H9 (cell line): ENCODE measurements around the gene PMM2. TPM values are rescaled to one million over a fixed set of nuclear protein-coding genes. Genes with fewer than 3 reads are reported as not detected.
"Not testable (repeated sequence)": the region's sequence is repeated elsewhere in the genome, so short reads cannot be mapped to it uniquely, and the experiment has no call there.

Experiments used
- DNase-seq: peaks from one replicate; pipeline ENCODE4 v3.0.0-alpha.2; 2017
- H2AFZ ChIP-seq: one replicate; pipeline ENCODE4 v1.6.1; 2013; ENCODE audit warnings: mild to moderate bottlenecking, low read length, control low read depth, moderate library complexity
- H2AK5ac ChIP-seq: 2 replicates; pipeline ENCODE4 v1.6.1; 2013; ENCODE audit warnings: low read length, control low read depth, mixed read lengths; ENCODE audit not compliant: insufficient read length
- H2BK120ac ChIP-seq: one replicate; pipeline ENCODE4 v1.6.1; 2013; ENCODE audit warnings: low read depth, mild to moderate bottlenecking, low read length, control low read depth, inconsistent platforms; ENCODE audit not compliant: poor library complexity, severe bottlenecking
- H2BK12ac ChIP-seq: 2 replicates; pipeline ENCODE4 v1.6.1; 2013; ENCODE audit warnings: low read length, control low read depth, mixed read lengths, low read depth; ENCODE audit not compliant: insufficient read length
- H2BK15ac ChIP-seq: 2 replicates; pipeline ENCODE4 v1.6.1; 2013; ENCODE audit warnings: low read depth, low read length, control low read depth
- H2BK20ac ChIP-seq: one replicate; pipeline ENCODE4 v1.6.1; 2013; ENCODE audit warnings: low read depth, mild to moderate bottlenecking, low read length, control low read depth, inconsistent platforms; ENCODE audit not compliant: poor library complexity, severe bottlenecking
- H2BK5ac ChIP-seq: 2 replicates; pipeline ENCODE4 v1.6.1; 2013; ENCODE audit warnings: low read length, control low read depth, mixed read lengths; ENCODE audit not compliant: insufficient read length
- H3K14ac ChIP-seq: 2 replicates; pipeline ENCODE4 v1.6.1; 2013; ENCODE audit warnings: low read length, control low read depth; ENCODE audit not compliant: insufficient read depth
- H3K18ac ChIP-seq: 2 replicates; pipeline ENCODE4 v1.6.1; 2013; ENCODE audit warnings: low read depth, mild to moderate bottlenecking, mixed read lengths, low read length, control low read depth; ENCODE audit not compliant: insufficient read length
- H3K23ac ChIP-seq: 2 replicates; pipeline ENCODE4 v1.6.1; 2013; ENCODE audit warnings: low read length, control low read depth, mixed read lengths, low read depth; ENCODE audit not compliant: insufficient read length
- H3K23me2 ChIP-seq: 2 replicates; pipeline ENCODE4 v1.6.1; 2013; ENCODE audit warnings: low read depth, mild to moderate bottlenecking, mixed read lengths, low read length, control low read depth; ENCODE audit not compliant: insufficient read length, poor library complexity, severe bottlenecking
- H3K27ac ChIP-seq: 2 replicates; pipeline ENCODE4 v1.5.1; 2013; ENCODE audit warnings: low read length, control low read depth, mixed read lengths, low read depth; ENCODE audit not compliant: insufficient read length
- H3K27me3 ChIP-seq: 2 replicates; pipeline ENCODE4 v1.6.1; 2013; ENCODE audit warnings: low read length, control low read depth, inconsistent platforms; ENCODE audit not compliant: insufficient read depth
- H3K4ac ChIP-seq: 2 replicates; pipeline ENCODE4 v1.6.1; 2013; ENCODE audit warnings: low read depth, mild to moderate bottlenecking, control low read depth, inconsistent platforms, low read length, moderate library complexity
- H3K4me1 ChIP-seq: 2 replicates; pipeline ENCODE4 v1.6.1; 2013; ENCODE audit warnings: low read length, control low read depth, inconsistent platforms; ENCODE audit not compliant: insufficient read depth
- H3K4me2 ChIP-seq: 2 replicates; pipeline ENCODE4 v1.6.1; 2013; ENCODE audit warnings: low read length, control low read depth, mixed read lengths; ENCODE audit not compliant: insufficient read length, insufficient read depth
- H3K56ac ChIP-seq: 2 replicates; pipeline ENCODE4 v1.6.1; 2013; ENCODE audit warnings: low read depth, mild to moderate bottlenecking, mixed read lengths, low read length, control low read depth; ENCODE audit not compliant: insufficient read length
- H3K79me1 ChIP-seq: 2 replicates; pipeline ENCODE4 v1.6.1; 2013; ENCODE audit warnings: low read depth, mild to moderate bottlenecking, moderate library complexity, low read length, control low read depth, inconsistent platforms; ENCODE audit not compliant: insufficient read depth, poor library complexity, severe bottlenecking
- H3K79me2 ChIP-seq: 2 replicates; pipeline ENCODE4 v1.6.1; 2013; ENCODE audit warnings: low read length, control low read depth, inconsistent platforms; ENCODE audit not compliant: insufficient read depth
- H3K9ac ChIP-seq: 2 replicates; pipeline ENCODE4 v1.6.1; 2013; ENCODE audit warnings: low read length, control low read depth, mixed read lengths; ENCODE audit not compliant: insufficient read length; ENCODE audit errors: extremely low read depth
- H3K9me3 ChIP-seq: one replicate; pipeline ENCODE4 v1.6.1; 2013; ENCODE audit warnings: low read depth, low read length, inconsistent platforms; ENCODE audit not compliant: control insufficient read depth
- H3T11ph ChIP-seq: one replicate; pipeline ENCODE4 v1.6.1; 2013; ENCODE audit warnings: mild to moderate bottlenecking, low read length, control low read depth, inconsistent platforms
- H4K20me1 ChIP-seq: one replicate; pipeline ENCODE4 v1.6.1; 2013; ENCODE audit not compliant: control insufficient read depth, insufficient read length, insufficient read depth
- H4K5ac ChIP-seq: 2 replicates; pipeline ENCODE4 v1.6.1; 2013; ENCODE audit warnings: low read depth, mild to moderate bottlenecking, mixed read lengths, low read length, control low read depth; ENCODE audit not compliant: insufficient read length
- H4K8ac ChIP-seq: replicated peaks from 2 replicates; pipeline ENCODE4 v1.6.1; 2013; ENCODE audit warnings: low read length, control low read depth, mixed read lengths, low read depth; ENCODE audit not compliant: insufficient read length
- H4K91ac ChIP-seq: 2 replicates; pipeline ENCODE4 v1.6.1; 2013; ENCODE audit warnings: low read depth, mild to moderate bottlenecking, moderate library complexity, mixed read lengths, low read length, control low read depth; ENCODE audit not compliant: insufficient read length
- H3K27ac Mint-ChIP-seq, 3 experiments: 2 replicates in 2 of 3; 3 replicates in 1 of 3; pipeline ENCODE4 v1.8.0; 2020 to 2021; ENCODE audit warnings: mixed read lengths in 3 of 3, mild to moderate bottlenecking in 1 of 3, moderate library complexity in 1 of 3
- H3K27me3 Mint-ChIP-seq: 2 replicates; pipeline ENCODE4 v1.8.0; 2021; ENCODE audit warnings: low read depth, mild to moderate bottlenecking, moderate library complexity, mixed read lengths
- H3K36me3 Mint-ChIP-seq, 3 experiments: 2 replicates in 2 of 3; 3 replicates in 1 of 3; pipeline ENCODE4 v1.8.0; 2020 to 2021; ENCODE audit warnings: low read depth in 3 of 3, mixed read lengths in 3 of 3; ENCODE audit not compliant: insufficient read depth in 1 of 3
- H3K4me1 Mint-ChIP-seq, 2 experiments: 2 replicates each; pipeline ENCODE4 v1.8.0; 2020; ENCODE audit warnings: mixed read lengths in 2 of 2
- H3K4me3 Mint-ChIP-seq, 2 experiments: 2 replicates in 1 of 2; 3 replicates in 1 of 2; pipeline ENCODE4 v1.8.0; 2020 to 2021; ENCODE audit warnings: mild to moderate bottlenecking in 2 of 2, mixed read lengths in 2 of 2, moderate library complexity in 1 of 2
- H3K9me3 Mint-ChIP-seq, 2 experiments: 2 replicates in 1 of 2; 3 replicates in 1 of 2; pipeline ENCODE4 v1.8.0; 2020; ENCODE audit warnings: mild to moderate bottlenecking in 2 of 2, mixed read lengths in 2 of 2, moderate library complexity in 1 of 2
- WGBS: extraction: QIAGEN DNeasy Blood & Tissue Kit; methylation state at CpG from one replicate; pipeline ENCODE4 v1.1.7; 2013; ENCODE audit warnings: missing lambda C conversion rate, low lambda C conversion rate, mixed read lengths; ENCODE audit not compliant: insufficient read length; ENCODE audit errors: extremely low coverage; 5-methylcytosine and 5-hydroxymethylcytosine counted together
- total RNA-seq: library from RNA; stranded (reverse); gene quantifications from 2 replicates; pipeline ENCODE4 v1.2.1, GENCODE V29; 2021
- TF ChIP-seq, protein P1 (sequence below): fragments of 200-600 bp; sonication (generic); conservative IDR thresholded peaks from 3 replicates; pipeline ENCODE4 v1.8.0; 2021; ENCODE audit warnings: antibody characterized with exemption, mild to moderate bottlenecking

The PMM2 gene
- total RNA-seq, 1 experiment from 2014 or later: 82.7 TPM

DNA sequence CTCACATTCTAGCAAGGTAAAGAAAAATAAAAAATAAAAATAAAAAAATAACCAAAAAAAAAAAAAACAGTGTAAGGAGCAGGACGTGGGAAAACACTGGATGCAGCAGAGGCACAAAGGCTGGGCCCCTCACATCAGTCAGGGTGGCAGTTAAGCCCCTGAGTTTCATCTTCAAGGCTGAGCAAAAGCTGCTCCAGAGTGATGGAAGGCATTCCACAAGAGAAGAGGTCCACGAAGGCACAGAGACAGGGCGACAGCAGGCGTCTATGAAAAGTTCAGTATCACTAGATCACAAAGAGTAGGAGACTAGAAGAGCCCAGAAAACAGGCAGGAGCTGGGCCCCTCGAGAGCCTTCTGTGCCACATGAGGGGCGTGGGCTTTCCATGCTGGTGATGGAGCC, 12.2 kb upstream of the PMM2 start:
- no peak overlapping the region for H4K8ac ChIP-seq
- no peaks in the 10 kb centered on the region for H3K9me3 Mint-ChIP-seq
- H2BK20ac ChIP-seq: no peak overlapping the region
- no peaks in the 10 kb centered on the region for H4K20me1 ChIP-seq
- no peak overlapping the region for H2BK12ac ChIP-seq
- no peak overlapping the region for H3K27ac Mint-ChIP-seq
- H3K27me3 Mint-ChIP-seq: peaks cover 4% of the 10 kb centered on the region; the same call in 1 of the 2 replicates
- no peak overlapping the region for H3K18ac ChIP-seq
- no peaks in the 10 kb centered on the region for H3K27me3 ChIP-seq
- TF ChIP-seq, protein P1, sequence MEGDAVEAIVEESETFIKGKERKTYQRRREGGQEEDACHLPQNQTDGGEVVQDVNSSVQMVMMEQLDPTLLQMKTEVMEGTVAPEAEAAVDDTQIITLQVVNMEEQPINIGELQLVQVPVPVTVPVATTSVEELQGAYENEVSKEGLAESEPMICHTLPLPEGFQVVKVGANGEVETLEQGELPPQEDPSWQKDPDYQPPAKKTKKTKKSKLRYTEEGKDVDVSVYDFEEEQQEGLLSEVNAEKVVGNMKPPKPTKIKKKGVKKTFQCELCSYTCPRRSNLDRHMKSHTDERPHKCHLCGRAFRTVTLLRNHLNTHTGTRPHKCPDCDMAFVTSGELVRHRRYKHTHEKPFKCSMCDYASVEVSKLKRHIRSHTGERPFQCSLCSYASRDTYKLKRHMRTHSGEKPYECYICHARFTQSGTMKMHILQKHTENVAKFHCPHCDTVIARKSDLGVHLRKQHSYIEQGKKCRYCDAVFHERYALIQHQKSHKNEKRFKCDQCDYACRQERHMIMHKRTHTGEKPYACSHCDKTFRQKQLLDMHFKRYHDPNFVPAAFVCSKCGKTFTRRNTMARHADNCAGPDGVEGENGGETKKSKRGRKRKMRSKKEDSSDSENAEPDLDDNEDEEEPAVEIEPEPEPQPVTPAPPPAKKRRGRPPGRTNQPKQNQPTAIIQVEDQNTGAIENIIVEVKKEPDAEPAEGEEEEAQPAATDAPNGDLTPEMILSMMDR: no peak
- H3T11ph ChIP-seq: no peak overlapping the region
- no peak overlapping the region for H3K56ac ChIP-seq
- H3K14ac ChIP-seq: no peak overlapping the region
- H3K4me1 ChIP-seq: no peaks in the 10 kb centered on the region
- H2AFZ ChIP-seq: no peak overlapping the region
- H2BK5ac ChIP-seq: no peak overlapping the region
- no peak overlapping the region for H2AK5ac ChIP-seq
- DNase-seq: no peak
- H3K79me2 ChIP-seq: no peaks in the 10 kb centered on the region
- H3K4me1 Mint-ChIP-seq: no peaks in the 10 kb centered on the region
- no peak overlapping the region for H2BK120ac ChIP-seq
- no peak overlapping the region for H2BK15ac ChIP-seq
- WGBS: no CpG with 5 or more reads among the region's 6 CpGs
- no peak overlapping the region for H4K5ac ChIP-seq
- H3K9me3 ChIP-seq: no peaks in the 10 kb centered on the region
- H3K4me3 Mint-ChIP-seq: no peak overlapping the region
- H3K27ac ChIP-seq: no peak overlapping the region
- H3K23ac ChIP-seq: no peak overlapping the region
- H3K23me2 ChIP-seq: no peaks in the 10 kb centered on the region
- no peak overlapping the region for H3K9ac ChIP-seq
- no peak overlapping the region for H4K91ac ChIP-seq
- H3K4ac ChIP-seq: no peak overlapping the region
- H3K4me2 ChIP-seq: no peak overlapping the region
- H3K36me3 Mint-ChIP-seq: no peaks in the 10 kb centered on the region; a peak in 1 of 7 replicates
- H3K79me1 ChIP-seq: no peaks in the 10 kb centered on the region

DNA sequence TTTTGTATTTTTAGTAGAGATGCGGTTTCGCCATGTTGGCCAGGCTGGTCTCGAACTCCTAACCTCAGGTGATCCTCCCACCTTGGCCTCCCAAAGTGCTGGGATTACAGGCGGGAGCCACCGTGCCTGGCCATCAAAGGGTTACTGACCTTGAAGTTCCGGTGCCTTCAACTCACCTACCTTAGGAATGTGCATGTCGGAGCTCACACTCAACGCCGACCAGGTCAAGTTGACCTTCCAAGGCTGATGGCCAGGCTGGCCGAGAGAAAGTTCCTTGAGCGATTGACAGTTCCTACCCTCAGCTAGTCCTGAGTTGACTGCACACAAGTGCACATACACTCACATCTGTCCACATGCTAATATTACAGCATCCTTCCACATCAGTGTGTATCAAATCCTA, 11.3 kb upstream of the PMM2 start:
- H3K14ac ChIP-seq, H2BK5ac ChIP-seq, H3K4me1 Mint-ChIP-seq, H3K27me3 ChIP-seq, H4K5ac ChIP-seq, H2BK15ac ChIP-seq, H2AFZ ChIP-seq, H4K91ac ChIP-seq, H3K27me3 Mint-ChIP-seq, H3K9me3 Mint-ChIP-seq, H3K23me2 ChIP-seq, H2AK5ac ChIP-seq, H3K4ac ChIP-seq, H3K18ac ChIP-seq, H4K20me1 ChIP-seq, H2BK20ac ChIP-seq, H3K9me3 ChIP-seq, H3K4me3 Mint-ChIP-seq, H3K79me2 ChIP-seq, H3K56ac ChIP-seq, H4K8ac ChIP-seq, H3K9ac ChIP-seq, H3K4me2 ChIP-seq, H3K23ac ChIP-seq, H2BK120ac ChIP-seq, DNase-seq, H3K4me1 ChIP-seq, H3K27ac ChIP-seq, H2BK12ac ChIP-seq, H3T11ph ChIP-seq, H3K36me3 Mint-ChIP-seq, H3K27ac Mint-ChIP-seq, H3K79me1 ChIP-seq: not testable (repeated sequence)
- whole genome bisulfite sequencing: no CpG with 5 or more reads among the region's 11 CpGs
